ENCODE data around the gene NLRC5. TPM values are rescaled to one million over a fixed set of nuclear protein-coding genes. Genes with fewer than 3 reads are reported as not detected.

Gene NLRC5
- total and polyA plus RNA-seq, 9 of the 15 experiments (the other 6 are each of a cell fraction or from before 2014, with no cell fraction given), result 0.59 to 0.71 TPM; not detected in 7

DNA sequence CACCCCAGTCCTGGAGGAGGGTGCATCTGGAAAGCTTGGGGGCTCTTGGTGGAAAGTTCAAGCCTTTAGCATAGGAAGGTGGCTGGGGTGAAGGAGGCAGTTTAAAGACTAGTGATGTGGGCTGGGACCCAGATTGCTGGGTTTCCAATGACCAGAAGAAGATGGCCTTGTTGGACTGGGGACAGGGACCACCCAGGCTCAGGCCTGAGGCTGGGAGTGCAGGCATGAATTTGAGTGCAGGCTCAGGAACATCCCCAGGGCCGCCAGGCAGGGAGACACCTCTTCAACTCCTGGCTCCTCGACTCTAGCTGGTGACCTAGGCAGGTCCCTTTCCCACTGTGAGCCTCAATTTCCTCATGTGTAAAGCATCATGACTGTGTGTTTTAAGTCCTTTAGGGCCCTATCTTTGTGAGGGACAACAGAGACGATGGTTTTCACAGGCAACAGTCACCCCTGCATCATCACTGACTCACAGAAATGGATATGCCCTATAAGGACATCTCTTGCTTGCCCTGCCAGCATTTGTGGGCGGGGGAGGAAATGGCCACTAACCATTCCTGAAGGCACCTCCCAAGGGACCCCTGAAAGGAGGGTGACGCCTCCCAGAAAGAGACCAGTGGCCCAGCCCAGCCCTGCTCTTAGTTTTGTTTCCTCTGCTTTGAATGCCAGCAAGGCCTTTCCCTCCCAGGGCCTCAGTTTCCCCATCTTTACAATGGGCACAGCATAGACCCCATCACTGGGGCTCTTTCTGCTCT, 11.1 kb downstream of the NLRC5 start (continued):
- TF ChIP-seq CEBPB (tag; IDR thresholded peaks at IDR 0.05) (no peak), PPARD (CRISPR knock-in tag; IDR thresholded peaks at IDR 0.05) (no peak), EP300 (IDR thresholded peaks at IDR 0.05; ENCODE audit: low read length) (no peak), ZBED1 (IDR thresholded peaks at IDR 0.05) (no peak), MED1 (CRISPR knock-in tag; IDR thresholded peaks at IDR 0.05; ENCODE audit: borderline replicate concordance) (no peak), SMARCA5 (IDR thresholded peaks at IDR 0.05) (0 out of 2 replicates have a peak, but pooled peaks have one; percentile 37), NR1H2 (CRISPR knock-in tag; IDR thresholded peaks at IDR 0.05) (no peak), RBM22 (IDR thresholded peaks at IDR 0.05; ENCODE audit: low read depth, low read length, poor library complexity, severe bottlenecking) (no peak), ARHGAP35 (IDR thresholded peaks at IDR 0.05; ENCODE audit: partially characterized antibody) (no peak), ZNF785 (CRISPR knock-in tag; IDR thresholded peaks at IDR 0.05) (no peak), RCOR1 (IDR thresholded peaks at IDR 0.05; ENCODE audit: borderline replicate concordance in 1 of 2, low read depth in 2 of 2, low read length in 2 of 2) (0 out of 4 replicates have a peak, but pooled peaks of 1 of the 2 experiments have one; percentile 5), GTF2E2 (tag; IDR thresholded peaks at IDR 0.05) (no peak), BCOR (IDR thresholded peaks at IDR 0.05) (peak; percentile 29; the same call in 1 of the 2 replicates), DNMT1 (IDR thresholded peaks at IDR 0.05) (no peak), ZNF347 (CRISPR knock-in tag; IDR thresholded peaks at IDR 0.05; ENCODE audit: low read depth) (no peak), DPF2 (IDR thresholded peaks at IDR 0.05) (no peak), KLF6 (CRISPR knock-in tag; IDR thresholded peaks at IDR 0.05; ENCODE audit: borderline replicate concordance) (no peak), RBM25 (IDR thresholded peaks at IDR 0.05; ENCODE audit: low read depth, low read length, severe bottlenecking) (peak; percentile 55), MEIS2 (IDR thresholded peaks at IDR 0.05; ENCODE audit: partially characterized antibody) (no peak)
- TF ChIP-seq, protein P1, sequence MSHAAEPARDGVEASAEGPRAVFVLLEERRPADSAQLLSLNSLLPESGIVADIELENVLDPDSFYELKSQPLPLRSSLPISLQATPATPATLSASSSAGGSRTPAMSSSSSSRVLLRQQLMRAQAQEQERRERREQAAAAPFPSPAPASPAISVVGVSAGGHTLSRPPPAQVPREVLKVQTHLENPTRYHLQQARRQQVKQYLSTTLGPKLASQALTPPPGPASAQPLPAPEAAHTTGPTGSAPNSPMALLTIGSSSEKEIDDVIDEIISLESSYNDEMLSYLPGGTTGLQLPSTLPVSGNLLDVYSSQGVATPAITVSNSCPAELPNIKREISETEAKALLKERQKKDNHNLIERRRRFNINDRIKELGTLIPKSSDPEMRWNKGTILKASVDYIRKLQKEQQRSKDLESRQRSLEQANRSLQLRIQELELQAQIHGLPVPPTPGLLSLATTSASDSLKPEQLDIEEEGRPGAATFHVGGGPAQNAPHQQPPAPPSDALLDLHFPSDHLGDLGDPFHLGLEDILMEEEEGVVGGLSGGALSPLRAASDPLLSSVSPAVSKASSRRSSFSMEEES (CRISPR knock-in tag; IDR thresholded peaks at IDR 0.05), result no peak
